CD14-positive monocyte (primary cell): Measurements from ENCODE around the gene ZNF70. TPM values are rescaled to one million over a fixed set of nuclear protein-coding genes. Genes with fewer than 3 reads are reported as not detected.

Source experiments
- DNase-seq, 3 donors: peaks; one replicate each; pipeline ENCODE4 v3.0.0-alpha.2; 2011 to 2022
- H2AFZ ChIP-seq: 2 replicates; pipeline ENCODE4 v1.6.0; 2012; ENCODE audit warnings: mild to moderate bottlenecking, low read depth, low read length, inconsistent platforms; ENCODE audit not compliant: insufficient read depth, poor library complexity, severe bottlenecking
- H3K27ac ChIP-seq, 2 donors: 1 replicate in 1 of 2; 2 replicates in 1 of 2; pipeline ENCODE4 v1.5.1; 2012 to 2013; ENCODE audit warnings: low read length in 2 of 2, control low read depth in 1 of 2, inconsistent platforms in 1 of 2, low read depth in 1 of 2, mild to moderate bottlenecking in 1 of 2
- H3K27me3 ChIP-seq, 2 donors: one replicate each; pipeline versions ENCODE4 v1.6.0 to v1.6.1; 2011 to 2013; ENCODE audit warnings: low read length in 2 of 2; ENCODE audit not compliant: control insufficient read depth in 2 of 2, insufficient read depth in 2 of 2
- H3K36me3 ChIP-seq, 2 donors: replicated peaks in 1 of 2; 1 replicate in 1 of 2; 2 replicates in 1 of 2; pipeline versions ENCODE4 v1.5.1 to v1.6.1; 2012 to 2013; ENCODE audit warnings: low read length in 2 of 2, control low read depth in 1 of 2, inconsistent platforms in 1 of 2, mild to moderate bottlenecking in 1 of 2; ENCODE audit not compliant: insufficient read depth in 2 of 2, control insufficient read depth in 1 of 2
- H3K4me1 ChIP-seq, 2 donors: 1 replicate in 1 of 2; 2 replicates in 1 of 2; pipeline versions ENCODE4 v1.5.1 to v1.6.1; 2012 to 2013; ENCODE audit warnings: low read length in 2 of 2, control low read depth in 1 of 2, inconsistent platforms in 1 of 2, mild to moderate bottlenecking in 1 of 2, moderate library complexity in 1 of 2; ENCODE audit not compliant: insufficient read depth in 2 of 2, control insufficient read depth in 1 of 2
- H3K4me2 ChIP-seq: replicated peaks from 2 replicates; pipeline ENCODE3; 2012; ENCODE audit warnings: low read length, moderate library complexity, mild to moderate bottlenecking; ENCODE audit not compliant: poor library complexity, severe bottlenecking; ENCODE audit errors: extremely low read depth
- H3K4me3 ChIP-seq, 3 experiments: fragments of 200-600 bp in 1 of 3; sonication (generic) in 1 of 3; replicated peaks in 1 of 3; 1 replicate in 2 of 3; 2 replicates in 1 of 3; pipeline ENCODE4 v1.5.1; 2011 to 2013; ENCODE audit warnings: low read length in 3 of 3, mild to moderate bottlenecking in 3 of 3, control low read depth in 2 of 3, low read depth in 2 of 3, inconsistent platforms in 1 of 3, moderate library complexity in 1 of 3
- H3K79me2 ChIP-seq: 2 replicates; pipeline ENCODE4 v1.6.0; 2012; ENCODE audit warnings: mild to moderate bottlenecking, control low read depth, inconsistent platforms, low read length, moderate library complexity; ENCODE audit not compliant: insufficient read depth
- H3K9ac ChIP-seq: 2 replicates; pipeline ENCODE4 v1.6.0; 2017; ENCODE audit warnings: low read length, mild to moderate bottlenecking; ENCODE audit not compliant: insufficient read depth, poor library complexity, severe bottlenecking
- H3K9me3 ChIP-seq, 2 donors: replicated peaks in 1 of 2; 1 replicate in 1 of 2; 2 replicates in 1 of 2; pipeline versions ENCODE4 v1.5.1 to v1.6.1; 2012 to 2013; ENCODE audit warnings: low read length in 2 of 2, control low read depth in 1 of 2; ENCODE audit not compliant: control insufficient read depth in 1 of 2, insufficient read depth in 1 of 2
- H4K20me1 ChIP-seq: 2 replicates; pipeline ENCODE4 v1.6.0; 2012; ENCODE audit warnings: mild to moderate bottlenecking, low read length, control low read depth, moderate library complexity; ENCODE audit not compliant: insufficient read depth
- H3K27ac Mint-ChIP-seq, 7 donors: one replicate each; pipeline ENCODE4 v1.8.0; 2020; ENCODE audit warnings: mild to moderate bottlenecking in 7 of 7, mixed read lengths in 7 of 7, moderate library complexity in 6 of 7, inconsistent platforms in 2 of 7
- H3K27me3 Mint-ChIP-seq, 3 donors: one replicate each; pipeline ENCODE4 v1.8.0; 2021 to 2022; ENCODE audit warnings: low read depth in 3 of 3, mild to moderate bottlenecking in 3 of 3, mixed read lengths in 3 of 3, moderate library complexity in 3 of 3, inconsistent platforms in 1 of 3
- H3K36me3 Mint-ChIP-seq, 2 donors: one replicate each; pipeline ENCODE4 v1.8.0; 2020; ENCODE audit warnings: mixed read lengths in 2 of 2, inconsistent platforms in 1 of 2, mild to moderate bottlenecking in 1 of 2
- H3K4me1 Mint-ChIP-seq: one replicate; pipeline ENCODE4 v1.8.0; 2020; ENCODE audit warnings: mild to moderate bottlenecking, mixed read lengths
- H3K4me3 Mint-ChIP-seq, 2 donors: one replicate each; pipeline ENCODE4 v1.8.0; 2020; ENCODE audit warnings: mild to moderate bottlenecking in 2 of 2, mixed read lengths in 2 of 2, moderate library complexity in 1 of 2
- H3K9me3 Mint-ChIP-seq, 7 donors: one replicate each; pipeline ENCODE4 v1.8.0; 2020 to 2022; ENCODE audit warnings: mixed read lengths in 7 of 7, mild to moderate bottlenecking in 6 of 7, moderate library complexity in 6 of 7, inconsistent platforms in 2 of 7
- WGBS: methylation state at CpG from one replicate; pipeline ENCODE4 v1.1.5; 2013; ENCODE audit warnings: missing lambda C conversion rate; ENCODE audit not compliant: insufficient coverage; 5-methylcytosine and 5-hydroxymethylcytosine counted together
- intact Hi-C, 2 donors: fragments of 100-400 bp; cut with micrococcal nuclease; formaldehyde crosslinking; loops; one replicate each; pipeline versions ENCODE4 v1.15.0 to v1.15.1; 2023
- polyA plus RNA-seq, 3 donors: library from polyadenylated mRNA; depleted of rRNA in 1 of 3; unstranded in 2 of 3; stranded (reverse) in 1 of 3; fragments of 300-500 nt in 2 of 3; fragments of >200 nt in 1 of 3; fragmentation: Illumina TruSeq in 2 of 3; gene quantifications; 1 replicate in 2 of 3; 2 replicates in 1 of 3; pipeline ENCODE4 v1.2.3, GENCODE V29; 2012 to 2021
- TF ChIP-seq, protein P1 (sequence below): fragments of 200-600 bp; IDR thresholded peaks from one replicate; pipeline ENCODE4 v1.8.0; 2022; ENCODE audit warnings: antibody characterized with exemption, mild to moderate bottlenecking

Gene ZNF70
- polyA plus RNA-seq, 3 donors, result 0.04 to 0.85 (median 0.09) TPM

DNA sequence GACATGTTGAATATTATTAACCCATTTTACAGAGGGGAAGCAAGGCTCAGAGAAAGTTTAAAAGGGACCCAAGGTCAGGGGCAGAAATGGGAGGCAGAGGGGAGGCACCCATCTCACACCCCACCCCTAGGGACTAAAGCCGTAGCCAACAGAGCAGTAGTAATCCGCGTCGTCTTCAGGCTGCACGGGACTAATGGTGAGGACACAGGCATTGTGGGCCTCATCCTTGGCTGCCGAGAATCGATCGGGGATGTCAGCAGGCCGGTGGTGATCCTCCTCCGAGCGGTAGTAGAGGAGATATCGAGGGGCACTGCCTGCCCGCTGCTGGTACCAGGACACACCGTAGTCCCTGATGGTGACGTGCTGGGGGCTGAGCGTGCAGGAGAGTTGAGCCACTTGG is 1.8 kb upstream of the ZNF70 start:
- no peak for DNase-seq
- Histone ChIP-seq H3K4me1 (peaks cover 22 to 26% of the 10 kb centered on the region in 2 donors), H3K4me3 (no peak overlapping the region), H3K27me3 (no peaks in the 10 kb centered on the region), H3K9ac (no peak overlapping the region), H3K27ac (no peak overlapping the region), H3K79me2 (peaks cover 6% of the 10 kb centered on the region), H3K9me3 (no peaks in the 10 kb centered on the region), H3K36me3 (no peaks in the 10 kb centered on the region), H2AFZ (no peak overlapping the region), H4K20me1 (no peaks in the 10 kb centered on the region), H3K4me2 (no peak overlapping the region)
- peaks cover 0 to 2% (median 0%) of the 10 kb centered on the region in 7 donors for H3K9me3 Mint-ChIP-seq
- 97% methylated on average over 16 of the region's 16 CpGs for WGBS
- H3K4me1 Mint-ChIP-seq, result peaks cover 23% of the 10 kb centered on the region
- intact Hi-C loops, result no loop called here
- peak overlapping the region in 1 of 2 donors; percentile 84 for H3K4me3 Mint-ChIP-seq
- peaks cover 0 to 3% (median 2%) of the 10 kb centered on the region in 3 donors for H3K27me3 Mint-ChIP-seq
- H3K27ac Mint-ChIP-seq, result peak overlapping the region in 2 of 7 donors; percentile 25 to 76
- no peaks in the 10 kb centered on the region for H3K36me3 Mint-ChIP-seq
- TF ChIP-seq, protein P1, sequence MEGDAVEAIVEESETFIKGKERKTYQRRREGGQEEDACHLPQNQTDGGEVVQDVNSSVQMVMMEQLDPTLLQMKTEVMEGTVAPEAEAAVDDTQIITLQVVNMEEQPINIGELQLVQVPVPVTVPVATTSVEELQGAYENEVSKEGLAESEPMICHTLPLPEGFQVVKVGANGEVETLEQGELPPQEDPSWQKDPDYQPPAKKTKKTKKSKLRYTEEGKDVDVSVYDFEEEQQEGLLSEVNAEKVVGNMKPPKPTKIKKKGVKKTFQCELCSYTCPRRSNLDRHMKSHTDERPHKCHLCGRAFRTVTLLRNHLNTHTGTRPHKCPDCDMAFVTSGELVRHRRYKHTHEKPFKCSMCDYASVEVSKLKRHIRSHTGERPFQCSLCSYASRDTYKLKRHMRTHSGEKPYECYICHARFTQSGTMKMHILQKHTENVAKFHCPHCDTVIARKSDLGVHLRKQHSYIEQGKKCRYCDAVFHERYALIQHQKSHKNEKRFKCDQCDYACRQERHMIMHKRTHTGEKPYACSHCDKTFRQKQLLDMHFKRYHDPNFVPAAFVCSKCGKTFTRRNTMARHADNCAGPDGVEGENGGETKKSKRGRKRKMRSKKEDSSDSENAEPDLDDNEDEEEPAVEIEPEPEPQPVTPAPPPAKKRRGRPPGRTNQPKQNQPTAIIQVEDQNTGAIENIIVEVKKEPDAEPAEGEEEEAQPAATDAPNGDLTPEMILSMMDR, result no peak

DNA sequence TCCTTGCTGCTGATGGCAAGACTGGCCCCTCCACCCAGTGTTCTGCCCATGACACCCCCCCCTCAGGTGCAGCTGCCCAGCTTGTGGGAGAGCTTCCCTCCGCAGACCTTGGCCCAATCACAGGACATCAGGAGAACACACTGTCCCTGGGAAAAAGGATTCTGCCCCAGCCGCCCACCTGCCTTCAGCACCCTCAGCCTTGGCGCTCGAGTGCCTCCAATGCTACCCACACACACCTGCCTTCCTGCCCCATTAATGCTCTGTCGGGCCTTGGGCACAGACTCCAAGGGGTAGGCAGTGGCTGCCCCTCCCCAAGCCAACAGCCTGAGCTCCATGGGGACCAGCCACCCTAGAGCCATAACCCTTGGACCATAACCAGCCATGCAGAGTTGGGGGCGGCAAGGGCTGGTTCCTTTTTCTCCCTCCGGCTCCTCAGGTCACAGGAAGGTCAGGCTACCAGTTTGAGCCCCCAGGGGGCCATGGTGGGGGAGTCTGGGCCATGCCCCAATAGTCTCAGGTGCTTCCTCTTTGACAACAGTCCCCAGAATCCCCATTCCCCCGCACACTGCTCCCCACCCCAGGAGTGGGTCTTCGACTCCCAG is 1.3 kb upstream of the ZNF70 start:
- no peaks in the 10 kb centered on the region for H3K36me3 Mint-ChIP-seq
- Histone ChIP-seq H3K27ac (peak overlapping the region in 1 of 2 donors; percentile 87), H2AFZ (peak overlapping the region; percentile 98), H3K9ac (no peak overlapping the region), H3K4me1 (peaks cover 22 to 26% of the 10 kb centered on the region in 2 donors), H3K79me2 (peaks cover 6% of the 10 kb centered on the region), H3K4me3 (peak overlapping the region in 2 of 3 experiments; percentile 86 to 87), H3K4me2 (peak overlapping the region; percentile 98), H4K20me1 (no peaks in the 10 kb centered on the region), H3K36me3 (no peaks in the 10 kb centered on the region), H3K9me3 (no peaks in the 10 kb centered on the region), H3K27me3 (no peaks in the 10 kb centered on the region)
- peaks cover 23% of the 10 kb centered on the region for H3K4me1 Mint-ChIP-seq
- 86% methylated on average over 5 of the region's 9 CpGs for WGBS
- H3K9me3 Mint-ChIP-seq, result peaks cover 0 to 2% (median 0%) of the 10 kb centered on the region in 7 donors
- no peak for DNase-seq
- TF ChIP-seq, protein P1, result no peak
- H3K27me3 Mint-ChIP-seq, result peaks cover 0 to 3% (median 2%) of the 10 kb centered on the region in 3 donors
- peak overlapping the region in 5 of 7 donors; percentile 54 to 80 (median 57) for H3K27ac Mint-ChIP-seq
- intact Hi-C loops, result no loop called here
- peak overlapping the region; percentile 46 to 84 for H3K4me3 Mint-ChIP-seq
